Endothelial cell of umbilical vein (primary cell): ENCODE results near the gene SSC5D. TPM values are rescaled to one million over a fixed set of nuclear protein-coding genes. Genes with fewer than 3 reads are reported as not detected.

Source experiments
- BruUV-seq: library from RNA; stranded (reverse); fragments of 400-500 nt; replicated peaks from 2 replicates; lab custom pipeline; 2021; lab: Mats Ljungman, UMichigan
- CTCF ChIA-PET: fragments of 300-600, 350-600 bp; sonication (Branson Sonifier 250); formaldehyde crosslinking; loops from one replicate; lab custom pipeline; 2021; ENCODE audit warnings: antibody characterized with exemption, inconsistent platforms; lab: Charles Lee
- POLR2A ChIA-PET: fragments of 300-600, 350-600 bp; sonication (Branson Sonifier 250); formaldehyde crosslinking; loops from one replicate; lab custom pipeline; 2021; ENCODE audit warnings: antibody characterized with exemption, inconsistent platforms; lab: Charles Lee
- DNase-seq: peaks from one replicate; pipeline ENCODE4 v3.0.0-alpha.2; 2011; ENCODE audit warnings: low read depth, low spot score
- FAIRE-seq: peaks from 2 replicates; lab custom pipeline; 2011; peaks lifted over from hg19 to GRCh38; lab: Jason Lieb, UNC
- H2AFZ ChIP-seq: 2 replicates; pipeline ENCODE4 v1.6.0; 2012; ENCODE audit warnings: low read depth, low read length, control low read depth, inconsistent platforms
- H3K27ac ChIP-seq: 2 replicates; pipeline ENCODE4 v1.5.1; 2011; ENCODE audit warnings: low read depth, mild to moderate bottlenecking, control low read depth, low read length, moderate library complexity; ENCODE audit not compliant: insufficient read depth
- H3K27me3 ChIP-seq, 2 experiments: 2 replicates each; pipeline versions ENCODE4 v1.6.0 to v1.6.1; 2011; ENCODE audit warnings: low read length in 2 of 2, mixed read lengths in 1 of 2; ENCODE audit not compliant: control insufficient read depth in 2 of 2, insufficient read depth in 2 of 2
- H3K36me3 ChIP-seq, 2 experiments: 2 replicates in 1 of 2; 3 replicates in 1 of 2; pipeline ENCODE4 v1.5.1; 2011; ENCODE audit warnings: low read length in 2 of 2, mild to moderate bottlenecking in 1 of 2, moderate library complexity in 1 of 2; ENCODE audit not compliant: control insufficient read depth in 2 of 2, insufficient read depth in 2 of 2; ENCODE audit errors: extremely low read depth in 1 of 2
- H3K4me1 ChIP-seq: 3 replicates; pipeline ENCODE4 v1.5.1; 2011; ENCODE audit warnings: mild to moderate bottlenecking, low read length; ENCODE audit not compliant: control insufficient read depth, insufficient read depth; ENCODE audit errors: extremely low read depth
- H3K4me2 ChIP-seq: 2 replicates; pipeline ENCODE4 v1.6.1; 2011; ENCODE audit warnings: low read length, control low read depth, mixed read lengths; ENCODE audit not compliant: insufficient read depth
- H3K4me3 ChIP-seq, 3 experiments: fragments of 200-600 bp in 1 of 3; sonication (generic), shearing (Covaris generic) in 1 of 3; replicated peaks in 1 of 3; 2 replicates each; pipeline ENCODE4 v1.5.1; 2011 to 2016; ENCODE audit warnings: control low read depth in 3 of 3, low read length in 3 of 3, mild to moderate bottlenecking in 2 of 3, inconsistent platforms in 1 of 3, low read depth in 1 of 3, moderate library complexity in 1 of 3; ENCODE audit not compliant: insufficient read depth in 1 of 3
- H3K79me2 ChIP-seq: 2 replicates; pipeline ENCODE4 v1.6.0; 2012; ENCODE audit warnings: low read length, inconsistent platforms; ENCODE audit not compliant: control insufficient read depth, insufficient read depth
- H3K9ac ChIP-seq: replicated peaks from 2 replicates; pipeline ENCODE3; 2011; ENCODE audit warnings: low read length, control low read depth; ENCODE audit not compliant: insufficient read depth; ENCODE audit errors: extremely low read depth
- H3K9me1 ChIP-seq: replicated peaks from 3 replicates; pipeline ENCODE4 v1.6.0; 2011; ENCODE audit warnings: mild to moderate bottlenecking, low read length; ENCODE audit not compliant: control insufficient read depth, insufficient read depth; ENCODE audit errors: extremely low read depth
- H3K9me3 ChIP-seq: replicated peaks from 2 replicates; pipeline ENCODE4 v1.5.1; 2012; ENCODE audit warnings: low read length, inconsistent platforms; ENCODE audit not compliant: control insufficient read depth, insufficient read depth
- H4K20me1 ChIP-seq: replicated peaks from 2 replicates; pipeline ENCODE3; 2011; ENCODE audit warnings: mild to moderate bottlenecking, low read length; ENCODE audit not compliant: control insufficient read depth, insufficient read depth; ENCODE audit errors: extremely low read depth
- CTCF ChIP-seq, 2 donors: IDR thresholded peaks; 1 replicate in 1 of 2; 2 replicates in 1 of 2; pipeline ENCODE4 v1.5.1; 2011; ENCODE audit warnings: low read length in 2 of 2, mild to moderate bottlenecking in 2 of 2, moderate library complexity in 2 of 2, control low read depth in 1 of 2, inconsistent platforms in 1 of 2, low read depth in 1 of 2; ENCODE audit not compliant: insufficient read depth in 1 of 2; ENCODE audit errors: extremely low read depth in 1 of 2
- EZH2 ChIP-seq: IDR thresholded peaks from 2 replicates; pipeline ENCODE4 v1.6.1; 2012; ENCODE audit warnings: borderline replicate concordance, low read depth, mild to moderate bottlenecking, moderate library complexity, low read length, inconsistent platforms; ENCODE audit not compliant: severe bottlenecking
- FOS ChIP-seq: IDR thresholded peaks from 2 replicates; pipeline ENCODE4 v1.6.1; 2011; ENCODE audit warnings: mild to moderate bottlenecking, low read length, moderate library complexity, borderline replicate concordance; ENCODE audit not compliant: insufficient read depth
- GATA2 ChIP-seq: IDR thresholded peaks from 2 replicates; pipeline ENCODE4 v1.7.0; 2011; ENCODE audit warnings: low read depth, mild to moderate bottlenecking, moderate library complexity, mixed read lengths, low read length; ENCODE audit not compliant: insufficient read length, insufficient read depth
- JUN ChIP-seq: IDR thresholded peaks from 2 replicates; pipeline ENCODE4 v1.6.1; 2011; ENCODE audit warnings: borderline replicate concordance, low read depth; ENCODE audit not compliant: insufficient read length, insufficient read depth
- MAX ChIP-seq: IDR thresholded peaks from 2 replicates; pipeline ENCODE4 v1.6.1; 2011; ENCODE audit not compliant: insufficient read depth, insufficient read length
- MYC ChIP-seq: IDR thresholded peaks from one replicate; pipeline ENCODE4 v1.6.1; 2011; ENCODE audit warnings: mild to moderate bottlenecking, low read depth, low read length
- POLR2A ChIP-seq: IDR thresholded peaks from 2 replicates; pipeline ENCODE4 v1.6.1; 2012; ENCODE audit warnings: low read depth, mild to moderate bottlenecking, control low read depth, low read length
- POLR2AphosphoS5 ChIP-seq: IDR thresholded peaks from 2 replicates; pipeline ENCODE4 v1.6.1; 2012; ENCODE audit warnings: low read depth, mild to moderate bottlenecking, control low read depth, low read length, moderate library complexity; ENCODE audit not compliant: insufficient read depth
- dilution Hi-C: fragments of 300-500 bp; cut with MboI; formaldehyde crosslinking; loops from one replicate; pipeline ENCODE4 v1.15.0; 2019; ENCODE audit warnings: low sequenced_read_pairs; ENCODE audit not compliant: extremely low pct_ligation_motif_present
- intact Hi-C: fragments of 100-400 bp; cut with micrococcal nuclease; formaldehyde crosslinking; loops from one replicate; pipeline ENCODE4 v1.10.0; 2022
- polyA plus RNA-seq, 4 experiments: library from polyadenylated mRNA; depleted of rRNA in 3 of 4; stranded (reverse) in 3 of 4; unstranded in 1 of 4; fragments of >200 nt; gene quantifications; 2 replicates each; pipeline versions ENCODE4 v1.2.1 to v1.2.3, GENCODE V29; 2011 to 2012; ENCODE audit warnings: missing spikeins in 1 of 4
- total RNA-seq: library from RNA; stranded (reverse); gene quantifications from 2 replicates; pipeline ENCODE4 v1.2.3, GENCODE V29; 2021

The SSC5D gene
- total and polyA plus RNA-seq, 2 donors (not counting 3 experiments of a cell fraction or from before 2014, with no cell fraction given) = 0.47 to 1.3 TPM

- FAIRE-seq = no peak
- intact Hi-C loops = no loop called here
Measured at GRCh38 chr19:55498246-55498840, 10.1 kb downstream of the SSC5D start.

GRCh38 chr19:55500368-55500952 is 12.2 kb downstream of the SSC5D start:
- no peaks in the 10 kb centered on the region for H3K4me1 ChIP-seq
- no peaks in the 10 kb centered on the region for H3K27me3 ChIP-seq
- no peaks in the 10 kb centered on the region for H3K9me1 ChIP-seq
- dilution Hi-C loops = no loop called here
- no peaks in the 10 kb centered on the region for H3K79me2 ChIP-seq
- H3K4me2 ChIP-seq = no peak overlapping the region
- H3K36me3 ChIP-seq = no peaks in the 10 kb centered on the region
- no peak overlapping the region for H3K4me3 ChIP-seq
- TF ChIP-seq FOS (no peak), POLR2AphosphoS5 (no peak), MYC (no peak), POLR2A (no peak), CTCF (IDR thresholded peaks at IDR 0.05; ENCODE audit: extremely low read depth in 1 of 2, insufficient read depth in 1 of 2, low read depth in 1 of 2, low read length in 2 of 2) (no peak), EZH2 (no peak), JUN (no peak), MAX (no peak), GATA2 (no peak)
- BruUV-seq = no TSS peak
- H4K20me1 ChIP-seq = no peaks in the 10 kb centered on the region
- DNase-seq (no peak), FAIRE-seq (no peak)
- no peaks in the 10 kb centered on the region for H3K9me3 ChIP-seq
- POLR2A ChIA-PET = no interaction called here
- intact Hi-C loops = no loop called here
- CTCF ChIA-PET = interaction anchor here (1.3 to 5.4 kb wide), 3 partner anchors 14 to 33 kb away, joined by 6 to 298 read pairs (median 22); no protein-coding TSS in a partner anchor
- no peak overlapping the region for H2AFZ ChIP-seq
- no peak overlapping the region for H3K9ac ChIP-seq
- no peak overlapping the region for H3K27ac ChIP-seq

More at GRCh38 chr19:55498246-55498840, 10.1 kb downstream of the SSC5D start:
- Histone ChIP-seq H3K36me3 (no peaks in the 10 kb centered on the region), H4K20me1 (no peaks in the 10 kb centered on the region), H3K4me2 (no peak overlapping the region), H3K9me3 (no peaks in the 10 kb centered on the region), H3K4me1 (no peaks in the 10 kb centered on the region), H3K9ac (no peak overlapping the region), H3K27ac (no peak overlapping the region), H3K9me1 (no peaks in the 10 kb centered on the region), H3K4me3 (no peak overlapping the region), H3K27me3 (no peaks in the 10 kb centered on the region), H3K79me2 (no peaks in the 10 kb centered on the region), H2AFZ (no peak overlapping the region)
- no TSS peak for BruUV-seq
- CTCF ChIA-PET = interaction anchor here (2.1 to 2.7 kb wide), 2 partner anchors 11 to 31 kb away, joined by 6 to 22 read pairs; no protein-coding TSS in a partner anchor
- dilution Hi-C loops = no loop called here
- POLR2A ChIA-PET = interaction anchor here (0.6 kb wide), 1 partner anchor 85 kb away, joined by 4 read pairs; no protein-coding TSS in a partner anchor
- no peak for DNase-seq
- TF ChIP-seq JUN = no peak
- no peak for TF ChIP-seq EZH2
- no peak for TF ChIP-seq POLR2A
- TF ChIP-seq POLR2AphosphoS5 = no peak
